ENCODE results near the gene C2CD2L.
"Not testable (repeated sequence)": the region's sequence is repeated elsewhere in the genome, so short reads cannot be mapped to it uniquely, and the experiment has no call there.

C2CD2L gene

DNA sequence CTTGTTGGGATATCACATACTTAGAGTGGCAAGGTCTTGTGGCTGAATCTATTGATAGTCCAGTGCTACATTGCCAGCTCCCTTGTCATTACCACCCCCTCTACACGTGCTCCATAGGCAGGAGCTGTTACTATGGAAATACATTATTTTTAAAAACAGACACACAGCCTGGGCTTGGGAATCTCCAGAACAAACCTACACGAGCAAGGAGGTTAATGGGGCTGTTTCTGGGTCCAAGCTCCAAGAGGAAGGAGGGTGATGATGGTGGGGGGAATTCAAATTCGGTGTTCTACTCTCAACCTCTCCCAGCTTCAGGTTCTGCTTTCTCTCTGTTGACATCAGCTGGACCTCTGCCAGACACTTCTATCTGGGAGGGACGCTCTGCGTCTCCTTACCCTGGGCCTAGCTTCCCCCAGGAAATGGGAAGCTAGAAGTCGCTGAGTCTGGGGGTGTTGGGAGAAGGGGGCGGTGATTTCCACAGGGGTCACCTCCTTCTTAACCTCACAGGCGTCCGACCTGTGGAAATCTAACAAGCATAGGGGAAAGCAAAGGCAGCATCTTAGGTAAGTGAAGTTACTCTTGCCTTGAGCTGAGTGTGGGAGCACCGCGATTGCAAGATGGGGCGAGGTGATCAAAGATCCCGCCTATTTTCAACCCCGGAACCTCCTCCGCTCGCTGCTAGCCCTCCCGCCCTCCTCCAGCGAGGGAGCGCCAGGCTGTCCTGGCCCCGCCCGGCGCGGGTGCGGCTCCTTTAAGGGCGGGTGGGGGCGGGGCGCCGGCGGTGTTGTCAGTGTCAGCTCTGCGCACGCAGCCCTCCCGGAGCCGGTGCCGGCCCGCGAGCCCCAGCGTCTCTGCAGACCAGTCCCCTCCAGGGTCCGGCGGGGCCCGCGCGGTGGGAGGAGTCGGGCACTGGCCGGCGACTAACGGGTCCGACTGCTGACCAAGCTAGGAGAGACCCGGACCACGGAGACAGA, at the start of gene C2CD2L:
Gene C2CD2L (plus strand): TSS at position 781 of the 974 bp plus-strand sequence. CDS start 398 bp downstream, outside the sequence.
- peak; percentile 93 for DNase-seq (ENCODE audit: low read depth)

DNA sequence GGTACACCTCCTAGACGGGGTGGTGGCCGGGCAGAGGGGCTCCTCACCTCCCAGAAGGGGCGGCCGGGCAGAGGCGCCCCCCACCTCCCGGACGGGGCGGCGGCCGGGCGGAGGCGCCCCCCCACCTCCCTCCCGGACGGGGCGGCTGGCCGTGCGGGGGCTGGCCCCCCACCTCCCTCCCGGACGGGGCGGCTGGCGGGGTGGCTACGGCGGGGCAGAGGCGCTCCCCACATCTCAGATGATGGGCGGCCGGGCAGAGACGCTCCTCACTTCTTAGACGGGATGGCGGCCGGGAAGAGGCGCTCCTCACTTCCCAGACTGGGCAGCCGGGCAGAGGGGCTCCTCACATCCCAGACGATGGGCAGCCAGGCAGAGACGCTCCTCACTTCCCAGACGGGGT, 48.0 kb upstream of the C2CD2L start:
- not testable (repeated sequence) for DNase-seq (ENCODE audit: low read depth)

DNA sequence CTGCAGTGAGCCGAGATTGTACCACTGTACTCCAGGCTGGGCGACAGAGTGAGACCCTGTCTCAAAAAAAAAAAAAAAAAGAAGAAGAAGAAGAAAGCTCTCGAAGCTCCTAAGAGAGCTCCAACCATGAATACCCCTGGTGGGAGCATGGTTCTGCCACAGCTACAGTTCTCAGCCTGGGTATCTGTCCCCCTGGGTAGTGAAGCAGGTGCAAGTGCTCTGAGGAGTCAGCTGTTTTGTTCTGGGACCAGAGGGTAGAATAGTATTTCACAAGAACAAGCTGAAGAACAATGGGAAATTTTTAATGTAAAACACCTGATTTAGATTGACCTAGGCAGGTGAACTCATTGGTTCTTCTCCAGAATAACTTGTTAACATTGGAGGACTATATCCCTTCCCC, 45.9 kb upstream of the C2CD2L start:
- DNase-seq (ENCODE audit: low read depth): no peak

DNA sequence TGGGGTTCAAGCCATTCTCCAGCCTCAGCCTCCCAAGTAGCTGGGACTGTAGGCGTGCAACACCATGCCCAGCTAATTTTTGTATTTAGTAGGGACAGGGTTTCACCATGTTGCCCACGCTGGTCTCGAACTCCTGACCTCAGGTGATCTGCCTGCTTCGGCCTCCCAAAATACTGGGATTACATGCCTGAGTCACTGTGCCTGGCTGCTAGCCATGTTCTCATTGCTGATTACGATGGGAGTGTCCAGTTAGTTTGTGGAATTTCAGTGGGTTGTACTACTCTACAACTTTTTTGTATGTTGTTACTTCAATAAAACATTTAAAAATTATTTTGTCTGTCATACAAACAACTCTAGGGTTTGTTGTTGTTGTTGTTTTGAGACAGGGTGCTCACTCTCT, 44.4 kb upstream of the C2CD2L start:
- DNase-seq (ENCODE audit: low read depth): peak; percentile 70

DNA sequence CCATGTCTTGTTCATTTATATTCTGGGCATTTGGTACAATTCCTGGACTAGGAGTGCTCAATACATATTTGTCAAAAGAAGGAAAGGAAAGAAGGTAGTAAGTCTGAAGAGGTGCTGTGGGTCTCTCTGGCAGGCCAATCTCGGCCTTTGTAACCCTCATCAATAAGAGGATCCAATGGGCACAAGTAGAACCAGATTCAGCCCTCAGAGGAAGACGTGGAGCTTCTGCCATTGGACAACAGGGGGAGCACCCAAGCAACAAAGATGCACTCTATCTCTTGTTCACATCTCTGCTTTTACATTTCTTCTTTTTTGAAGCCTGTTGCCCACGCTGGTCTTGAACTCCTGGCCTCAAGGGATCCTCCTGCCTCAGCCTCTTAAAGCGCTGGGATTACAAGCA, 41.8 kb upstream of the C2CD2L start:
- peak; percentile 53 for DNase-seq (ENCODE audit: low read depth)

DNA sequence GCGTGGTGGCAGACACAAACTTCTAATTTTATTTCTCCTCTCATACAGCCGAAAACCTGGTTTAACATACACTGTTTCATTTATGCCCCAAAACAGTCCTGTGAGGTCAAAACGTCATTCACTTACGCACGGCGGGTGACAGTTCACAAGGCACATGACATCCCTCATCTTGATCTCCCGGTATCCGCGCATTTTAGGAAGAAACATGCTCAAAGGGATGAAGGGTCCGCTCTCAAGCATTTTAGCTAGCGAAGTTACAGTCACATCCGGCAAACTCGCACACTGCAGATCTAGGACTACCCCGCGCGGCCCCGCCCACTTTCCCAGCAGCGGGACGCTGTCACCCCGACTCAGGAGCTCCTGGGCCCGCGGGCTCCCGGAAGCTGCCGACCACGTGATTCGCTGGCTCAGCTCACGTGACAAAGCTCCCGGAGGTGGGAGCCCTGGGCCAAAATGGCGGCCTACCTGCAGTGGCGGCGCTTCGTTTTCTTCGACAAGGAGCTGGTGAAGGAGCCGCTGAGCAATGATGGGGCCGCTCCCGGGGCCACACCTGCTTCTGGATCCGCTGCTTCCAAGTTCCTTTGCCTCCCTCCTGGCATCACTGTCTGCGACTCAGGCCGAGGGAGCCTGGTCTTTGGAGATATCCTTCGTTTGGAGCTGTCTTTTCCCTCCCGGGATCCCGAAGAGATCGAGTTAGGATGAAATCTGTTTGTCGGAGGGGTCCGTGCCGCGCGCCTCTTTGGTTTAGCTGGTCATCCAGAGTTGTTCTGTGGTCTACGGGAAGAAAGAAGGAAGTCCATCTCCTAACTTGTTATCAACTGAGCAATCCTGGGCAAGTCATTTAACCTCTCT, 39.5 kb upstream of the C2CD2L start, which contains the start of gene VPS11:
Gene VPS11 (plus strand): TSS at position 448 of the 852 bp plus-strand sequence. CDS start 6 bp downstream, at position 454.
- peak; percentile 98 for DNase-seq (ENCODE audit: low read depth)

DNA sequence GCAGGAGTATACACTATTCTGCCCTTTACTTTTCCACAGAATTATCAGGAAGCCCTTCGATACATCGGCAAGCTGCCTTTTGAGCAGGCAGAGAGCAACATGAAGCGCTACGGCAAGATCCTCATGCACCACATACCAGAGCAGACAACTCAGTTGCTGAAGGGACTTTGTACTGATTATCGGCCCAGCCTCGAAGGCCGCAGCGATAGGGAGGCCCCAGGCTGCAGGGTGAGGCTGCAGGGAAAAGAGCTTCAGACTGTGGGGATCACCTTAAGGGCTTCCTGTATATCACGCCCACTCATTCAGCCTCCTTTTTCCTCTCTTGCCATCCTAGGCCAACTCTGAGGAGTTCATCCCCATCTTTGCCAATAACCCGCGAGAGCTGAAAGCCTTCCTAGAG, 29.3 kb upstream of the C2CD2L start:
- DNase-seq (ENCODE audit: low read depth): no peak

DNA sequence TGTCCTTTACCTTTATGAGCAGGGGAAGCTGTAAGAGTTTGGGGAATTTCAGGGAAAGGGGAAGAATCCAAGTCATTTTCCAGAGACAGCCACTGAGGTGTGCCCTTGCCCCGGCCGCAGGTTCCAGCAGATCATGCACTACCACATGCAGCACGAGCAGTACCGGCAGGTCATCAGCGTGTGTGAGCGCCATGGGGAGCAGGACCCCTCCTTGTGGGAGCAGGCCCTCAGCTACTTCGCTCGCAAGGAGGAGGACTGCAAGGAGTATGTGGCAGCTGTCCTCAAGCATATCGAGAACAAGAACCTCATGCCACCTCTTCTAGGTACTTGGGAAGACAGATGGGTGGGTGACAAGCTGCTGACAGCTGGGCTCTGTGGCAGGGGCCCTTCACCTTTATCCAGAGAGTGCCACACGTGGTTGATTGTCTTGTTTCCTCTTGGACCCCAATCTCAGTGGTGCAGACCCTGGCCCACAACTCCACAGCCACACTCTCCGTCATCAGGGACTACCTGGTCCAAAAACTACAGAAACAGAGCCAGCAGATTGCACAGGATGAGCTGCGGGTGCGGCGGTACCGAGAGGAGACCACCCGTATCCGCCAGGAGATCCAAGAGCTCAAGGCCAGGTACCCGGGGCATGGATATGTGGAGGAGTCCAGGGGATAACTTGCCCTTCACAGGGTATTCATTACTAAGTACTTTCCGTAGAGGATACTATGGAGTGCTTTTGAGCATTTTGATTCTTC, 28.3 kb upstream of the C2CD2L start:
- DNase-seq (ENCODE audit: low read depth): no peak

DNA sequence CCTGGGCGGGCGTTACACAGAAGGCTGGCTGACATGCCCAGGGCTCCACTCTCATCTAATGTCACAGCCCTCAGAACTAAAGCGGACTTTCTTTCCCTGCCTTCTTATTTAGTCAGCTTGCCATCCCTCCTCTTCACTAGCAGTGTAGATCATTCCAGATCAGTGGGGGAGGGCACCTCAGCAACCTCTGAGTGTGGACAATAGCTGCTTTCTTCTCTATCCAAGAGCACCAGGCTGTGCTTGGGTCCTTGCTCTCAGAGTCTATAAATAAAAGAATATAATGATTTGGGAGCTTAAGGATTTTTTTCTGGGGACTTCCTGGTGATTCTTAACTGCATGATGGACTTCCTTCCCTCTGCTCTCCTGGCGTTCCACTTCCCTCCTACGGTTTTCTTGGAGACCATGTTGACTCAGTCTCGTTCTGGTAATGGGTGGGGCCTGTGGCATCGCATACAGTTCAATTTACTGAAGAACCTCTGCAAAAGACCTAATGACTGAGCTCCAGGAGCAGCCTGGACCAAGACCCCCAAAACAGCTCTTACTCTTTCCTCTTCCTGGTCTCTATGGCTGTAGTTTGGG, 25.4 kb upstream of the C2CD2L start:
- DNase-seq (ENCODE audit: low read depth): no peak

DNA sequence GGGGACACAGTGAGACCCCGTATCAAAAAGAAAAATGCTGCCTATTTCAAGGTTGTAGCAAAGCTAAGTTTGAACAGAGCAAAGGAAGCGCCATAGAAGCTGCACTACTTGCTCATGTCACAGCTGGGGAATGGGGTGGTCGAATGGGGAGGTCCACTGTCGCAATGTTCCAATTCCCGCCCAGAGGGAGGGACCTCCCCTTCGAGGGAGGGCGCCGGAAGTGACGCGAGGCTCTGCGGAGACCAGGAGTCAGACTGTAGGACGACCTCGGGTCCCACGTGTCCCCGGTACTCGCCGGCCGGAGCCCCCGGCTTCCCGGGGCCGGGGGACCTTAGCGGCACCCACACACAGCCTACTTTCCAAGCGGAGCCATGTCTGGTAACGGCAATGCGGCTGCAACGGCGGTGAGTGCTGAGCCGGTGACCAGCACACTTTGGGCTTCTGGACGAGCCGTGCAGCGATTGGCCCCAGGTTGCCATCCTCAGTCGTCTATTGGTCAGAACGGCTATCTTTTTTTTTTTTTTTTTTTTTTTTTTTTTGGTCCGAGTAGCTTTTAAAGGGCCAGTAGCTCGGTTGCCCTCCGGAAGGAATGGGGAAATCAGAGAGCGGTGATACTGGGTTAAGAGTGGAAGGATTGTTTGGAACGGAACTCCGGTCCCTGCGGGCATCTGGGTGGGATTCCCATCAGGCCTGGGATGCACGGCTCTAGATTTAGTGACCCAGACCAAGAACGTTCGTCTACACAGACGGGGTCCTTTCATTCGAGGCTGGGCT, 22.3 kb upstream of the C2CD2L start, which contains the start of gene HMBS:
Gene HMBS (plus strand): TSS at position 219 of the 774 bp plus-strand sequence. CDS start 153 bp downstream, at position 372.
- DNase-seq (ENCODE audit: low read depth): peak; percentile 96

DNA sequence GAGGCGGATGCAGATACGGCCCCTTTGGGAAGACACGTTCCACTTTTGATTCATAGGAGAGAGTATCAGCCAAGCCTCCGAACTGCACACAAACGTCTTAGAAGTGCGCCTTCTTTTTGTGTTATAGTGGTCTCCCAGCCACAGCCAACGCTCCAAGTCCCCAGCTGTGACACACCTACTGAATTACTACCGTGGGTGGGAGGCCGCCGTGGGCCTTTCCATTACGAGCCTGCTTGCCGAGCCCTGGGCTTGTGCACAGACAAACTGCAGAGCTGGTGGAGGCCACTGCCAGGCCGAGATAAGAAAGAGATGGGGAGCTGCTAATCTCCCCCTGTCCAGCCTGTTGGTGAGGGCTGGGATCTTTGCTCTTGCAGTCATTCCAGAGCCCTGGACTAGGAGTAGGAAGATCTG, 21.7 kb upstream of the C2CD2L start:
- no peak for DNase-seq (ENCODE audit: low read depth)

DNA sequence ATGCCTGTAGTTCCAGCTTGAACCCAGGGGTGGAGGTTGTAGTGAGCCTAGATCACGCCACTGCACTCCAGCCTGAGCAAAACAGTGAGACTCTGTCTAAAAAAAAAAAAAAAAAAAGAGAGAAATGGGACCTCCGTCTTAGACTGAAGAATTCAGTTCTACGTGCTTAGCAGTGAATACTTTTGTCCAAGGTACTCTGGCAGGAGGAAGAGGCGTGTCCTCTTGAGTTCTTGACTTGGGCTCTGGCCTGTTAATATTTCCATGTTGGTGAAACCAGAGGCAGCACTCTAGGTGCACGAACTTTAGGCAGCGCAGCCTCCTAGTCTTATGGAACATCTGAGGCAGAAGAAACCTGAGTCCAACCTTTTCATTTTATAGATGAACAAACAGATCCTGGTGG, 20.0 kb upstream of the C2CD2L start:
- no peak for DNase-seq (ENCODE audit: low read depth)

DNA sequence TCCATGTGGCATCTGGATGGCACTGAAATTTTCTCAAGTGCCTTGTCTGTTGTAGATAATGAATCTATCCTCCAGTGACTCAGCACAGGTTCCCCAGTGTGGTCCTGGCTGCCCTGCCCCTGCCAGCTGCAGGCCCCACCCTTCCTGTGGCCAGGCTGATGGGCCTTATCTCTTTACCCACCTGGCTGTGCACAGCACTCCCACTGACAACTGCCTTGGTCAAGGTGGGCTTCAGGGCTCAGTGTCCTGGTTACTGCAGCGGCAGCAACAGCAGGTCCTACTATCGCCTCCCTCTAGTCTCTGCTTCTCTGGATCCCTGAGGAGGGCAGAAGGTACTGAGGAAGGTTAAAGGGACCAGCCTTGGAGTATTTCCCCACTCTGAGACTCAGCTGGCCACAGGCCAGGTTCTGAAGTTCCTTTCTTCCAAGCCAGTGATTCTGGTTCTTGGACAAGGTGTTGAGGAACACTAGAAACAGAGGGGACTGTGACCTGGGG, 19.4 kb upstream of the C2CD2L start:
- DNase-seq (ENCODE audit: low read depth): no peak

DNA sequence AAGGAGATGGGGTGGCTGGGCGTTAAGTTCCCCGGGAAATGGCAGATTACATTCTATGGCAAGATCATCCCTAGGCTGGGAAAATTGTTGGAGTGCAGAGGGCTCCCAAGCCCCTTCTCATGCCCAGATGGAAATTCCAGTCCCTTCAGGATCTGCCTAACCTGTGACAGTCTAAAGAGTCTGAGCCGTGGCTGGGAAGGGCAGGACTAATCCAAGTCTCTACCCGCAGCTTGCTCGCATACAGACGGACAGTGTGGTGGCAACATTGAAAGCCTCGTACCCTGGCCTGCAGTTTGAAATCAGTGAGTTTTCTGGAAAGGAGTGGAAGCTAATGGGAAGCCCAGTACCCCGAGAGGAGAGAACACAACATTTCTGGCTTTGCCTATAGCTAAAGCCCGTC, 18.7 kb upstream of the C2CD2L start:
- DNase-seq (ENCODE audit: low read depth): no peak

DNA sequence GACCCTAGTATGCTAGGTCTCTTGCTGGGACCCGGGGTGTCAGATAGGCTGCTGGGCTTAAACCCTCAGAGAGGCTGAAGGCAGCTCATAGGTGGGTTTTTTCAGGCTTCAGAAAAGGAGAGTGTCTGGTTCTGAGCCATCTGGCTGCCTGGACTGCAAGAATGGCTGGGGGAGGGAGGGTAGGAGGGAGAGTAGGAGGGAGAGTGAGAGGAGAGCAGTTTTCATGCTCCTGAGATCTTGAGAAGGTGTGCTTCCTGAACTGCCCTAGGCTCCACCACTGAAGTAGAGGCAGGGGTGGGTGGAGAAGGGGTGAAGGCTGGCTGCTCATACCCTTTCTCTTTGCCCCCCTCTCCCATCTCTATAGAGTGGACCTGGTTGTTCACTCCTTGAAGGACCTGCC, 17.8 kb upstream of the C2CD2L start:
- DNase-seq (ENCODE audit: low read depth): no peak

DNA sequence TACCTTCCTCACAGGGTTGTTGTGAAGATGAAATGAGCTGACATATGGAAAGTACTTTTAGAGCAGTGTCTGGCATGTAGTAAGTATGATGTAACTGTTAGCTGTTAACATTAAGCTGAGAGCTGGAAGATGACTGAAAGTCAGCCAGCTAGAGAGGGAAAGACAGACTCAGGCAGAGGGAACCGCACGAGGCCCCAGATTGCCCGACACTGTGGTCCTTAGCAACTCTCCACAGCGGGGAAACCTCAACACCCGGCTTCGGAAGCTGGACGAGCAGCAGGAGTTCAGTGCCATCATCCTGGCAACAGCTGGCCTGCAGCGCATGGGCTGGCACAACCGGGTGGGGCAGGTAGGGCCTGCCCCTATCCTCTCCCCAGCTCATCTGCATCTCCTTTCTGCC, 16.0 kb upstream of the C2CD2L start:
- DNase-seq (ENCODE audit: low read depth): peak; percentile 8

DNA sequence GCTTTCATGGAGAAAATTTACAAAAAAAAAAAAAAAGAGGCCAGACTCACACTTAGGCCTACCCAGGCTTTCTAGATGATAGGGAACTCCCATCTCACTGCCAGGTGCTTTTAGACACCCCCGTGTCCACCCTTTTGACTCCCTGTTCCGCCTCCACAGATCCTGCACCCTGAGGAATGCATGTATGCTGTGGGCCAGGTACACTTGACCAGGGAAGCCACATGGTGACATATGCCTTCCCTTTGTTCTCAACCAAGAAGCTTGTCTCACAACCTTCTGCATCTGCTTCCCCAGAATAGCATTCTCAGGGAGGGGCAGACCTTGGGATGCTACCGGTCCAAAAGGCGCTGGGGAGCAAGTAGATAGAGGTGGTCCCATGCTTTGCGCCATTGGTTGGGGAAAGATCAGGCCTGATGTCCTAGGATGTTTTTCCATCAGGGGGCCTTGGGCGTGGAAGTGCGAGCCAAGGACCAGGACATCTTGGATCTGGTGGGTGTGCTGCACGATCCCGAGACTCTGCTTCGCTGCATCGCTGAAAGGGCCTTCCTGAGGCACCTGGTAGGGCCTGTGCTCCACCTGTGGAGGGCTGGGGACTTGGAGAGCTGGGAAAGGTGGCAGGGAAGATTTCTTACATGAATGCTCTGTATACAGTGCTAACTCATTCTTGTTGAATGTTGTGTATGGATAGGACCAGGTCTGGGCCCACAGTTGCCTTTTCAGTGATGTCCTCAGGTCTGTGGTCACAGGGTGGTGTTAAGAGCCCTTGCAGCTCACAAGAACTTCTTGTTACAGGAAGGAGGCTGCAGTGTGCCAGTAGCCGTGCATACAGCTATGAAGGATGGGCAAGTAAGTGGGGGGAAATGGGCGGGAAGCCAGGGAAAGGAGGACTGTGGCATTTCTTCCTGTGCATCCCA, 14.9 kb upstream of the C2CD2L start:
- DNase-seq (ENCODE audit: low read depth): peak; percentile 18

DNA sequence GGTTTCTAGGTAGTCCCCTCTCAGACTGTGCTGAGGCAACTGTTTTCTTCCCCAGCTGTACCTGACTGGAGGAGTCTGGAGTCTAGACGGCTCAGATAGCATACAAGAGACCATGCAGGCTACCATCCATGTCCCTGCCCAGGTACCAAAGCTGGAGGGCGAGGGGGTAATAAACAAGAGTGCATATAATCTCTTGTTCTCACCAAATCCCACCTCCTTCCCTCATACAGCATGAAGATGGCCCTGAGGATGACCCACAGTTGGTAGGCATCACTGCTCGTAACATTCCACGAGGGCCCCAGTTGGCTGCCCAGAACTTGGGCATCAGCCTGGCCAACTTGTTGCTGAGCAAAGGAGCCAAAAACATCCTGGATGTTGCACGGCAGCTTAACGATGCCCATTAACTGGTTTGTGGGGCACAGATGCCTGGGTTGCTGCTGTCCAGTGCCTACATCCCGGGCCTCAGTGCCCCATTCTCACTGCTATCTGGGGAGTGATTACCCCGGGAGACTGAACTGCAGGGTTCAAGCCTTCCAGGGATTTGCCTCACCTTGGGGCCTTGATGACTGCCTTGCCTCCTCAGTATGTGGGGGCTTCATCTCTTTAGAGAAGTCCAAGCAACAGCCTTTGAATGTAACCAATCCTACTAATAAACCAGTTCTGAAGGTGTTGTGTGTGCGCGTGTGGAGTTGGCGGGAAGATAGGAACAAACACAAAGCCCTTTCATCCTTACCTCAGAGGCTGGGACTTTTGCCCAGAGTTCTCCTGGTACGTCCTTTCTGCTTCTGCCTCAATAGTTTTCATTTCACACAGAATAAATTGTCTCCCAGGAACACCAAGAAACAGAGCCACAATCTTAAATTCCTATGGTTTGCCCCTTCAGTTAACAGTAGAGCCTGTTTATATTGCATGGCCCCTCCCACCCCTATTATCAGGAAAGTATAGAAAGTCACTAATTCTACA, 14.0 kb upstream of the C2CD2L start:
- DNase-seq (ENCODE audit: low read depth): peak; percentile 20

Data from EH (cell line).